HepG2 (cell line): ENCODE results near the gene MEPE. TPM values are rescaled to one million over a fixed set of nuclear protein-coding genes. Genes with fewer than 3 reads are reported as not detected.

Experiments used
- ATAC-seq: fragments of 200-7000 bp; cut with Tn5 transposase; 3 replicates; pipeline ENCODE4 v1.9.1; 2020; ENCODE audit warnings: mild to moderate bottlenecking, moderate library complexity
- Bru-seq: library from RNA; stranded (reverse); fragments of 400-500 nt; gene quantifications from one replicate; lab custom pipeline; 2021; lab: Mats Ljungman, UMichigan
- BruChase-seq, 2 experiments: library from RNA; stranded (reverse); fragments of 400-500 nt; gene quantifications; one replicate each; lab custom pipeline; 2021; lab: Mats Ljungman, UMichigan
- BruUV-seq: library from RNA; stranded (reverse); fragments of 400-500 nt; replicated peaks from 2 replicates; lab custom pipeline; 2021; lab: Mats Ljungman, UMichigan
- CTCF ChIA-PET: fragments of 300-600 bp; formaldehyde crosslinking; extraction: SDS; loops from one replicate; lab custom pipeline; 2021; ENCODE audit warnings: low total read pairs, inconsistent platforms, low intra/inter-chr PET ratio; lab: Yijun Ruan, JAX
- POLR2A ChIA-PET: fragments of 350-600 bp; sonication (Branson Sonifier 250); formaldehyde crosslinking; loops from one replicate; lab custom pipeline; 2020; ENCODE audit warnings: antibody characterized with exemption, inconsistent platforms; lab: Yijun Ruan, JAX
- DNase-seq: peaks from one replicate; pipeline ENCODE4 v3.0.0-alpha.2; 2015; ENCODE audit warnings: low spot score
- FAIRE-seq: peaks from 3 replicates; lab custom pipeline; 2011; peaks lifted over from hg19 to GRCh38; lab: Jason Lieb, UNC
- H2AFZ ChIP-seq: one replicate; pipeline ENCODE4 v1.6.1; 2011; ENCODE audit warnings: low read length, inconsistent platforms
- H3K27ac ChIP-seq: fragments of 300-600 bp; 3 replicates; pipeline ENCODE4 v1.8.0; 2011; ENCODE audit warnings: mixed run types, mild to moderate bottlenecking, mixed read lengths, low read length, inconsistent platforms; ENCODE audit not compliant: insufficient read depth; ENCODE audit errors: extremely low read length
- H3K27me3 ChIP-seq, 2 experiments: fragments of 200-600 bp in 1 of 2; 2 replicates in 1 of 2; 3 replicates in 1 of 2; pipeline versions ENCODE4 v1.6.0 to v1.8.0; 2011; ENCODE audit warnings: low read length in 2 of 2, mild to moderate bottlenecking in 2 of 2, moderate library complexity in 2 of 2, inconsistent platforms in 1 of 2; ENCODE audit not compliant: insufficient read depth in 2 of 2, control insufficient read depth in 1 of 2
- H3K36me3 ChIP-seq, 2 experiments: fragments of 200-600 bp in 1 of 2; replicated peaks in 1 of 2; 2 replicates in 1 of 2; 3 replicates in 1 of 2; pipeline versions ENCODE4 v1.5.1 to v1.8.0; 2011; ENCODE audit warnings: low read length in 2 of 2, inconsistent platforms in 1 of 2; ENCODE audit not compliant: insufficient read depth in 2 of 2, control insufficient read depth in 1 of 2
- H3K4me1 ChIP-seq: 2 replicates; pipeline ENCODE4 v1.5.1; 2012; ENCODE audit warnings: low read length, inconsistent platforms; ENCODE audit not compliant: insufficient read depth
- H3K4me2 ChIP-seq: 2 replicates; pipeline ENCODE4 v1.6.0; 2011; ENCODE audit warnings: low read depth, low read length, inconsistent platforms
- H3K4me3 ChIP-seq, 3 experiments: fragments of 200-600 bp in 1 of 3; sonication (generic), shearing (Covaris generic) in 1 of 3; replicated peaks in 1 of 3; 2 replicates each; pipeline ENCODE4 v1.5.1; 2011 to 2016; ENCODE audit warnings: low read length in 3 of 3, inconsistent platforms in 2 of 3, low read depth in 2 of 3, mild to moderate bottlenecking in 2 of 3, control low read depth in 1 of 3, mixed read lengths in 1 of 3; ENCODE audit not compliant: insufficient read depth in 1 of 3
- H3K79me2 ChIP-seq: one replicate; pipeline ENCODE4 v1.6.1; 2011; ENCODE audit warnings: low read length, inconsistent platforms; ENCODE audit not compliant: insufficient read depth
- H3K9ac ChIP-seq: 2 replicates; pipeline ENCODE4 v1.6.0; 2011; ENCODE audit warnings: mild to moderate bottlenecking, low read depth, low read length, inconsistent platforms; ENCODE audit not compliant: insufficient read depth
- H3K9me3 ChIP-seq: 2 replicates; pipeline ENCODE4 v1.5.1; 2012; ENCODE audit warnings: mild to moderate bottlenecking, low read length
- H4K20me1 ChIP-seq: 2 replicates; pipeline ENCODE4 v1.6.0; 2011; ENCODE audit warnings: inconsistent platforms, mild to moderate bottlenecking, low read length, moderate library complexity; ENCODE audit not compliant: insufficient read depth
- AKAP8 ChIP-seq: sonication (generic); formaldehyde crosslinking; IDR thresholded peaks from 2 replicates; pipeline ENCODE4 v1.5.1; 2020; ENCODE audit warnings: mild to moderate bottlenecking, missing genetic modification reagents
- CAMTA2 ChIP-seq: sonication (generic); formaldehyde crosslinking; IDR thresholded peaks from 2 replicates; pipeline ENCODE4 v1.4.0; 2020; ENCODE audit warnings: mild to moderate bottlenecking, missing genetic modification reagents, borderline replicate concordance
- HCFC1 ChIP-seq: fragments of 150-350 bp; IDR thresholded peaks from 2 replicates; pipeline ENCODE4 v1.6.1; 2014; ENCODE audit warnings: low read depth, low read length
- HNF4A ChIP-seq: sonication (generic); formaldehyde crosslinking; IDR thresholded peaks from 2 replicates; pipeline ENCODE4 v1.4.0; 2020; ENCODE audit warnings: missing genetic modification reagents
- MAFG ChIP-seq: sonication (generic); formaldehyde crosslinking; IDR thresholded peaks from 2 replicates; pipeline ENCODE4 v1.5.1; 2020; ENCODE audit warnings: mild to moderate bottlenecking, missing genetic modification reagents
- MEIS2 ChIP-seq: sonication (generic); formaldehyde crosslinking; IDR thresholded peaks from 2 replicates; pipeline ENCODE4 v1.9.0; 2021; ENCODE audit warnings: mild to moderate bottlenecking, missing genetic modification reagents
- NCOA2 ChIP-seq: sonication (generic); formaldehyde crosslinking; IDR thresholded peaks from 2 replicates; pipeline ENCODE4 v1.8.0; 2022; ENCODE audit warnings: inconsistent platforms
- PAWR ChIP-seq: sonication (generic); formaldehyde crosslinking; IDR thresholded peaks from 2 replicates; pipeline ENCODE4 v1.4.0; 2020; ENCODE audit warnings: missing genetic modification reagents, mild to moderate bottlenecking, borderline replicate concordance
- RFX1 ChIP-seq: fragments of 450-650 bp; IDR thresholded peaks from 2 replicates; pipeline ENCODE4 v1.6.1; 2017
- RORA ChIP-seq: sonication (generic); formaldehyde crosslinking; IDR thresholded peaks from 2 replicates; pipeline ENCODE4 v1.5.0; 2020; ENCODE audit warnings: mild to moderate bottlenecking, missing genetic modification reagents, moderate library complexity
- SRSF4 ChIP-seq: fragments of 200-400 bp; formaldehyde crosslinking; IDR thresholded peaks from one replicate; pipeline ENCODE4 v1.6.1; 2018; ENCODE audit warnings: mild to moderate bottlenecking, low read depth, low read length, moderate library complexity; ENCODE audit not compliant: poor library complexity, severe bottlenecking
- TP53 ChIP-seq: sonication (generic); formaldehyde crosslinking; conservative IDR thresholded peaks from 2 replicates; pipeline ENCODE4 v1.4.0; 2020; ENCODE audit warnings: missing genetic modification reagents
- ZNF329 ChIP-seq: sonication (generic); formaldehyde crosslinking; IDR thresholded peaks from 2 replicates; pipeline ENCODE4 v1.9.0; 2021; ENCODE audit warnings: low read depth, mild to moderate bottlenecking, missing genetic modification reagents
- ZNF709 ChIP-seq: sonication (generic); formaldehyde crosslinking; IDR thresholded peaks from 2 replicates; pipeline ENCODE4 v1.5.0; 2020; ENCODE audit warnings: mild to moderate bottlenecking, missing genetic modification reagents
- ZNF775 ChIP-seq: sonication (generic); formaldehyde crosslinking; IDR thresholded peaks from 2 replicates; pipeline ENCODE4 v1.4.0; 2020; ENCODE audit warnings: missing genetic modification reagents, mild to moderate bottlenecking, moderate library complexity, borderline replicate concordance
- WGBS: methylation state at CpG from one replicate; pipeline ENCODE4 v1.1.6; 2017; ENCODE audit warnings: low lambda C conversion rate; 5-methylcytosine and 5-hydroxymethylcytosine counted together
- in situ Hi-C: cut with HindIII; loops from 2 replicates; pipeline ENCODE4 v1.10.0; 2017; ENCODE audit warnings: low pct_unique_long_range_greater_than_20kb; ENCODE audit not compliant: extremely low pct_ligation_motif_present
- intact Hi-C: fragments of 100-400 bp; cut with micrococcal nuclease; formaldehyde crosslinking; loops from one replicate; pipeline ENCODE4 v1.10.0; 2022; ENCODE audit not compliant: unreplicated experiment
- long read RNA-seq, 2 experiments: library from RNA in 1 of 2; library from polyadenylated mRNA in 1 of 2; stranded (forward) in 1 of 2; unstranded in 1 of 2; transcript quantifications; one replicate each; pipeline ENCODE4 v2.0.0, GENCODE V29; 2019 to 2022
- polyA minus RNA-seq, 3 experiments: library from RNA; depleted of rRNA, polyadenylated mRNA; stranded (reverse); fragments of >200 nt; gene quantifications; 2 replicates each; pipeline ENCODE4 v1.2.3, GENCODE V29; 2011; ENCODE audit warnings: low replicate concordance in 1 of 3
- polyA plus RNA-seq, 8 experiments: library from polyadenylated mRNA; depleted of rRNA in 3 of 8; stranded (reverse) in 7 of 8; unstranded in 1 of 8; fragments of >200 nt; fragmentation: Illumina TruSeq in 4 of 8; extraction: Trizol in 4 of 8; gene quantifications; 2 replicates each; pipeline versions ENCODE4 v1.2.1 to v1.2.3, GENCODE V29; 2011 to 2016; ENCODE audit warnings: low read depth in 4 of 8, missing spikeins in 1 of 8, mixed read lengths in 1 of 8; ENCODE audit not compliant: insufficient read depth in 1 of 8
- total RNA-seq, 5 experiments: library from RNA; depleted of rRNA; stranded (reverse); fragments of >200 nt; fragmentation: Illumina TruSeq; extraction: Trizol; gene quantifications; 2 replicates each; pipeline ENCODE4 v1.2.3, GENCODE V29; 2016; ENCODE audit warnings: low read depth in 1 of 5
- TF ChIP-seq, protein P1 (sequence below): sonication (generic); formaldehyde crosslinking; IDR thresholded peaks from 2 replicates; pipeline ENCODE4 v1.4.0; 2020; ENCODE audit warnings: missing genetic modification reagents, borderline replicate concordance

The MEPE gene, protein sequence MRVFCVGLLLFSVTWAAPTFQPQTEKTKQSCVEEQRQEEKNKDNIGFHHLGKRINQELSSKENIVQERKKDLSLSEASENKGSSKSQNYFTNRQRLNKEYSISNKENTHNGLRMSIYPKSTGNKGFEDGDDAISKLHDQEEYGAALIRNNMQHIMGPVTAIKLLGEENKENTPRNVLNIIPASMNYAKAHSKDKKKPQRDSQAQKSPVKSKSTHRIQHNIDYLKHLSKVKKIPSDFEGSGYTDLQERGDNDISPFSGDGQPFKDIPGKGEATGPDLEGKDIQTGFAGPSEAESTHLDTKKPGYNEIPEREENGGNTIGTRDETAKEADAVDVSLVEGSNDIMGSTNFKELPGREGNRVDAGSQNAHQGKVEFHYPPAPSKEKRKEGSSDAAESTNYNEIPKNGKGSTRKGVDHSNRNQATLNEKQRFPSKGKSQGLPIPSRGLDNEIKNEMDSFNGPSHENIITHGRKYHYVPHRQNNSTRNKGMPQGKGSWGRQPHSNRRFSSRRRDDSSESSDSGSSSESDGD
- total RNA-seq (2016; rRNA removed; fragmentation: Illumina TruSeq; extraction: Trizol) (not detected in 2 replicates), polyA plus RNA-seq (2011; rRNA removed) (0.04 TPM in 1 of 2 replicates, not detected in the other), polyA minus RNA-seq (2011; rRNA and poly(A)+ RNA removed; ENCODE audit: low replicate concordance) (0.14 TPM in 1 of 2 replicates, not detected in the other), Bru-seq, nascent RNA (percentile 4 among the genes with signal in this experiment), BruChase-seq, experiment 1, labeled RNA remaining after a 6-hour chase (not detected), BruChase-seq, experiment 2, labeled RNA remaining after a 2-hour chase (not detected)
- not detected in 2 replicates for total RNA-seq (2016; cell fraction: cytosol; rRNA removed; fragmentation: Illumina TruSeq; extraction: Trizol; ENCODE audit: low read depth)
- not detected in 2 replicates for total RNA-seq (2016; cell fraction: insoluble cytoplasmic fraction; rRNA removed; fragmentation: Illumina TruSeq; extraction: Trizol)
- total RNA-seq (2016; cell fraction: membrane; rRNA removed; fragmentation: Illumina TruSeq; extraction: Trizol) = not detected in 2 replicates
- total RNA-seq (2016; cell fraction: nucleus; rRNA removed; fragmentation: Illumina TruSeq; extraction: Trizol) = not detected in 2 replicates
- not detected in 2 replicates for polyA plus RNA-seq (2011; cell fraction: cytosol; rRNA removed)
- not detected in 2 replicates for polyA plus RNA-seq (2011; cell fraction: nucleus; rRNA removed)
- not detected in 2 replicates for polyA plus RNA-seq (2012)
- polyA plus RNA-seq (2016; cell fraction: cytosol; fragmentation: Illumina TruSeq; extraction: Trizol; ENCODE audit: low read depth) = not detected in 2 replicates
- polyA plus RNA-seq (2016; cell fraction: insoluble cytoplasmic fraction; fragmentation: Illumina TruSeq; extraction: Trizol; ENCODE audit: low read depth) = not detected in 2 replicates
- polyA plus RNA-seq (2016; cell fraction: membrane; fragmentation: Illumina TruSeq; extraction: Trizol; ENCODE audit: low read depth) = not detected in 2 replicates
- polyA plus RNA-seq (2016; cell fraction: nucleus; fragmentation: Illumina TruSeq; extraction: Trizol; ENCODE audit: insufficient read depth, low read depth) = not detected in 2 replicates
- polyA minus RNA-seq (2011; cell fraction: cytosol; rRNA and poly(A)+ RNA removed) = not detected in 2 replicates
- not detected in 2 replicates for polyA minus RNA-seq (2011; cell fraction: nucleus; rRNA and poly(A)+ RNA removed)
- long read RNA-seq, experiment 1 = 0 reads
- long read RNA-seq, experiment 2 = 0 reads

DNA sequence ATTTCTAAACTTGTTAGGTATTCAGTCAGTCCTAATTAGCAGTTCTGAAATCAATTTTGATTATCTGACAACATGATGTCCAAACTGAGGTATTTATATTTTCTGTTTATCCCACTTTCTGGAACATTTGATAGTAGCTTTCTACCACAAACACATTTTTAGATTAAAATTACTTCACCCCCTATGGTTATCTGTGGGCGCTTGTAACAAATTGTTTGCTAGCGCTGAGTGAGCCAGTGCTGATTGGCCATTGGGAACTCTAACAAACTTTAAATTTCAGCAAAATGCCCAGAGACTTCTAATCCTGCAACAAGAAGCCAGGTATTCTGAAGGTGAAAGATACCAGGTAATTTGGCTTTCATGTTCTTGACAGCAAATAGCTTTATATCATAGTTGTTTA is at the start of gene MEPE:
Gene MEPE (plus strand): TSS at position 301 of the 400 bp plus-strand sequence. CDS start 1,746 bp downstream, outside the sequence.
- no peaks in the 10 kb centered on the region for H3K9me3 ChIP-seq
- in situ Hi-C loops (loop anchor here (25.0 kb wide), 1 partner anchor 570 kb away; no protein-coding TSS in a partner anchor), intact Hi-C loops (no loop called here)
- CTCF ChIA-PET = no interaction called here
- no peaks in the 10 kb centered on the region for H3K4me1 ChIP-seq
- H3K4me2 ChIP-seq = no peak within 1 kb of the TSS
- H2AFZ ChIP-seq = no peak within 1 kb of the TSS
- H3K27ac ChIP-seq = no peak within 1 kb of the TSS
- BruUV-seq = no TSS peak
- ATAC-seq (no peak), DNase-seq (no peak), FAIRE-seq (no peak)
- no peaks in the 10 kb centered on the region for H4K20me1 ChIP-seq
- no peak within 1 kb of the TSS for H3K9ac ChIP-seq
- peaks cover 2 to 11% of the 10 kb centered on the region in 2 experiments; a peak in 1 of 5 replicates for H3K27me3 ChIP-seq
- H3K79me2 ChIP-seq = no peaks in the 10 kb centered on the region
- POLR2A ChIA-PET = no interaction called here
- no peaks in the 10 kb centered on the region for H3K36me3 ChIP-seq
- WGBS = 60% methylated on average over 2 of the region's 2 CpGs
- H3K4me3 ChIP-seq = no peak within 1 kb of the TSS
- TF ChIP-seq MAFG (CRISPR knock-in tag) = no peak
- TF ChIP-seq, protein P1, sequence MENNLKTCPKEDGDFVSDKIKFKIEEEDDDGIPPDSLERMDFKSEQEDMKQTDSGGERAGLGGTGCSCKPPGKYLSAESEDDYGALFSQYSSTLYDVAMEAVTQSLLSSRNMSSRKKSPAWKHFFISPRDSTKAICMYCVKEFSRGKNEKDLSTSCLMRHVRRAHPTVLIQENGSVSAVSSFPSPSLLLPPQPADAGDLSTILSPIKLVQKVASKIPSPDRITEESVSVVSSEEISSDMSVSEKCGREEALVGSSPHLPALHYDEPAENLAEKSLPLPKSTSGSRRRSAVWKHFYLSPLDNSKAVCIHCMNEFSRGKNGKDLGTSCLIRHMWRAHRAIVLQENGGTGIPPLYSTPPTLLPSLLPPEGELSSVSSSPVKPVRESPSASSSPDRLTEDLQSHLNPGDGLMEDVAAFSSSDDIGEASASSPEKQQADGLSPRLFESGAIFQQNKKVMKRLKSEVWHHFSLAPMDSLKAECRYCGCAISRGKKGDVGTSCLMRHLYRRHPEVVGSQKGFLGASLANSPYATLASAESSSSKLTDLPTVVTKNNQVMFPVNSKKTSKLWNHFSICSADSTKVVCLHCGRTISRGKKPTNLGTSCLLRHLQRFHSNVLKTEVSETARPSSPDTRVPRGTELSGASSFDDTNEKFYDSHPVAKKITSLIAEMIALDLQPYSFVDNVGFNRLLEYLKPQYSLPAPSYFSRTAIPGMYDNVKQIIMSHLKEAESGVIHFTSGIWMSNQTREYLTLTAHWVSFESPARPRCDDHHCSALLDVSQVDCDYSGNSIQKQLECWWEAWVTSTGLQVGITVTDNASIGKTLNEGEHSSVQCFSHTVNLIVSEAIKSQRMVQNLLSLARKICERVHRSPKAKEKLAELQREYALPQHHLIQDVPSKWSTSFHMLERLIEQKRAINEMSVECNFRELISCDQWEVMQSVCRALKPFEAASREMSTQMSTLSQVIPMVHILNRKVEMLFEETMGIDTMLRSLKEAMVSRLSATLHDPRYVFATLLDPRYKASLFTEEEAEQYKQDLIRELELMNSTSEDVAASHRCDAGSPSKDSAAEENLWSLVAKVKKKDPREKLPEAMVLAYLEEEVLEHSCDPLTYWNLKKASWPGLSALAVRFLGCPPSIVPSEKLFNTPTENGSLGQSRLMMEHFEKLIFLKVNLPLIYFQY = no peak
- no peak for TF ChIP-seq HNF4A (CRISPR knock-in tag)
- no peak for TF ChIP-seq ZNF709 (CRISPR knock-in tag)
- TF ChIP-seq ZNF329 (CRISPR knock-in tag) = no peak
- no peak for TF ChIP-seq PAWR (CRISPR knock-in tag)
- no peak for TF ChIP-seq SRSF4
- no peak for TF ChIP-seq RORA (CRISPR knock-in tag)
- TF ChIP-seq ZNF775 (CRISPR knock-in tag) = no peak
- no peak for TF ChIP-seq NCOA2
- no peak for TF ChIP-seq CAMTA2 (CRISPR knock-in tag)
- no peak for TF ChIP-seq MEIS2 (CRISPR knock-in tag)
- no peak for TF ChIP-seq HCFC1
- TF ChIP-seq TP53 = no peak
- no peak for TF ChIP-seq AKAP8 (CRISPR knock-in tag)
- TF ChIP-seq RFX1 = no peak
